NT2/D1 (cell line): ENCODE results near the gene NCAM2.

Source experiments
- DNase-seq: peaks from one replicate; pipeline ENCODE4 v3.0.0-alpha.2; 2011; ENCODE audit warnings: low read depth, low spot score
- H3K27me3 ChIP-seq: 2 replicates; pipeline ENCODE4 v1.6.0; 2011; ENCODE audit warnings: mild to moderate bottlenecking; ENCODE audit not compliant: insufficient read length, insufficient read depth
- H3K36me3 ChIP-seq: 2 replicates; pipeline ENCODE4 v1.6.1; 2011; ENCODE audit warnings: mild to moderate bottlenecking, low read length, mixed read lengths; ENCODE audit not compliant: insufficient read depth, insufficient read length
- H3K4me1 ChIP-seq: 2 replicates; pipeline ENCODE4 v1.5.1; 2011; ENCODE audit not compliant: insufficient read depth, insufficient read length
- H3K4me3 ChIP-seq: 2 replicates; pipeline ENCODE4 v1.5.1; 2011; ENCODE audit warnings: low read depth; ENCODE audit not compliant: insufficient read length
- H3K9ac ChIP-seq: 2 replicates; pipeline ENCODE4 v1.6.0; 2011; ENCODE audit warnings: low read depth; ENCODE audit not compliant: insufficient read length
- H3K9me3 ChIP-seq: 2 replicates; pipeline ENCODE4 v1.5.1; 2011; ENCODE audit warnings: mild to moderate bottlenecking, low read length; ENCODE audit not compliant: insufficient read depth
- SUZ12 ChIP-seq: IDR thresholded peaks from 2 replicates; pipeline ENCODE4 v1.6.1; 2011; ENCODE audit not compliant: insufficient read length, insufficient read depth; ENCODE audit errors: extremely low read depth
- YY1 ChIP-seq: IDR thresholded peaks from 2 replicates; pipeline ENCODE4 v1.6.1; 2011; ENCODE audit not compliant: insufficient read length, insufficient read depth
- ZNF274 ChIP-seq: IDR thresholded peaks from 2 replicates; pipeline ENCODE4 v1.6.1; 2011; ENCODE audit warnings: mild to moderate bottlenecking, low read depth, low read length

NCAM2 gene

DNA sequence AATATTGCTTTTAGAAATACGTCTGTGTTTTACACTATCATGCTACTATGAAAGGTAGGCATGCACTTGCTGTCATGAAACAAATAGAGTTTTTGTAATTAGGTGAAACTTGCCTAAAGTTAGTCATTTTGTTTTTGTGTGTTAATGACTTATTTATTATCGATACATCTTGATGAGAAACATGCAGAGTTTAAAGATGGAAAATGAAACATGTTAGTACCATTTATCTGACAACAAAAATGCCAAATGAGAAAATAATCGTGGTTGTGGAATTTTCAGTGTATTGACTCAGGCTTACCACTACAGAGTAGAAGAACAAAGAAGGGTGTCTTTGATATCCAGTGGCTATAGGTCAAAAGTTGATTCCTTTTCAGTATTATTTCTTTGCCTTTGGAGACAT is 105.5 kb downstream of the NCAM2 start:
- DNase-seq: no peak
- no peak for TF ChIP-seq YY1
- no peak for TF ChIP-seq ZNF274
- TF ChIP-seq SUZ12: no peak

DNA sequence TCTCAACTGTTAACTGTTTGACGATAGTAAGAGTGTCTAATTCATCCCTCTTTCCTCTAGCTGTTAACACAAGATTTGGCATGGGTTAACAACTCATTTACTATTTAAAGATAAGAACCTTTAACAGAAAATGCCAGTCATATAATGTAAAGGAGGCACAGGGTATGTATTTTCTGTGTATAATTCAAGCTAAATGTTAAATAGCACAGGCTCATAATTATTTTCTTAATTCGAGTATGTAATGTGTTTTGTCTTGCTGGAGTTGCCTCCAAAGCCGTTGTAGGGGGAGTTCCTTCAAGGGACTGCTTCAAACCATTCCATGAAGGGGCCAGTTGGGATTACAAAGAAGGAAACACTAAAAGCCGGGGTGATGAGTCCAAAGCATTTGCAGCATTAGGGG is 111.5 kb downstream of the NCAM2 start:
- Histone ChIP-seq H3K9ac (no peak overlapping the region), H3K4me1 (no peaks in the 10 kb centered on the region), H3K36me3 (no peaks in the 10 kb centered on the region), H3K9me3 (no peaks in the 10 kb centered on the region), H3K27me3 (no peaks in the 10 kb centered on the region), H3K4me3 (no peak overlapping the region)
- TF ChIP-seq YY1 (no peak), SUZ12 (no peak), ZNF274 (no peak)
- no peak for DNase-seq

More for the DNA sequence above, 105.5 kb downstream of the NCAM2 start:
- no peaks in the 10 kb centered on the region for H3K36me3 ChIP-seq
- H3K9ac ChIP-seq: no peak overlapping the region
- H3K4me3 ChIP-seq: no peak overlapping the region
- no peaks in the 10 kb centered on the region for H3K9me3 ChIP-seq
- no peaks in the 10 kb centered on the region for H3K27me3 ChIP-seq
- H3K4me1 ChIP-seq: no peaks in the 10 kb centered on the region

DNA sequence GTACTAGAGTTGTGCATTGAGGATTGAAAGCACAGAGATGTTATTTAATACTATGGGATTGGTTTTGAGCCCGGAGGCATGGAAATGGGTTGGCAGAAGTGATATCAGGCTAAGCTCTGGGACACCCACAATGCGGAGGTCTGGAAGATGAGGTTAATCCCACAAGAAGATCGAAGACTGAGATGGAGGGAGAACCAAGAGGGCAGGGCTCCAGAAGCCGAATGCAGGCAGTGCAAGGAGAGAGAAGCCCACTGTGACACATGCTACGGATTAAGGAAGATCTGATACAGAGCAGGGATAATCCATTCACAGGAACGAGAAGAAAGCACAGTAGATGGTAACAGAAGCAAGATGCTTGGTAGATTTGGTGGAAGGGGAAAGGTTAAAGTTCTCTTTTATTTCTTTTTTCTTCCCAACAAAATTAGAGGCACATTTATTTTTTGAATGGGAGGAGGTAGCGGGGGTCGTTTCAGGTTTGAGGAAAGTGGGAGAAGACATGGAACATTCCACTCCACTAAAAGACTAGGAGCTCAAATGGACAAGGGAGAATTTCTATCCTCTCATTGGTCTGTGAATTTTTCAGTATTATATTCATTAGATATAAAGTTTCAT is 113.2 kb downstream of the NCAM2 start:
- Histone ChIP-seq H3K27me3 (no peaks in the 10 kb centered on the region), H3K9me3 (no peaks in the 10 kb centered on the region), H3K4me3 (no peak overlapping the region), H3K4me1 (no peaks in the 10 kb centered on the region), H3K9ac (no peak overlapping the region), H3K36me3 (no peaks in the 10 kb centered on the region)
- TF ChIP-seq YY1: no peak
- no peak for TF ChIP-seq ZNF274
- TF ChIP-seq SUZ12: no peak
- DNase-seq: no peak

DNA sequence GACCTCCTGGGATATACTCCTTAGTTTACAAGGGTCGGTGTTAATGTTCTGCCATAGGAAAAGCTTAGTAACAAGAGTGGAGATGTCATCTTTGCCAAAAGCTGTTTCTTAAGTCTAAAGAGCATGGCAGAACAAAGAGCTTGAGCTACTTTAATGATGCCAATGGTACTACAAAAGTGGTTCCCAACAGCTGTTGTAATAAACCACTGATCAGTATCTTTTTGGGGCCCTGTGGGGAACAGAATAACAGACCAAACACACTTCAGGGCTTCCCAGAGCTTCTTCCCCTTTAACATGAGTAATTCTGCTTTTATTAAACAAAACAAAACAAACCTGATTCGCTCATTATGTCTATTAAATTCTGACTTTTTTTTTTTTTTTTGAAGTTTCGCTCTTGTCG is 116.3 kb downstream of the NCAM2 start:
- Histone ChIP-seq H3K27me3 (no peaks in the 10 kb centered on the region), H3K4me1 (no peaks in the 10 kb centered on the region), H3K36me3 (no peaks in the 10 kb centered on the region), H3K9ac (no peak overlapping the region), H3K9me3 (no peaks in the 10 kb centered on the region), H3K4me3 (no peak overlapping the region)
- DNase-seq: no peak
- TF ChIP-seq ZNF274: no peak
- no peak for TF ChIP-seq YY1
- TF ChIP-seq SUZ12: no peak

DNA sequence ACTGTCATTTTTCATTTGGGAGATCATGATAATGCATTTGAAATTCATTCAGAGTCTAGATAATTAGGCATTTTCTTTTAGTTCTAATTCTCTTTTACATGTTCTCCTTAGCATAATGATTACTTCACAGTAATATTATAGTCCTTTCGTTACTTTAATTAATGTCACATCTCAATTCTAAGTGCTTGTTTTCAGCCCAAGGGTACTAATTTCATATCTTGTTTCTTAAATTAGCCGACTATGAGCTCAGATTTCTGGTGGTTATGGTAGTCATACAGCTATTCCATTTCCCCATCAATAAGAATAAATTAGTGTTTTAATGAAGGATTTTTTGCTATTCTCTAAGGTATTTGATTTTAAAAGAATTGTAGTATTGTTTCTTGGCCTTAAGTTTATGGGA is 120.9 kb downstream of the NCAM2 start:
- no peaks in the 10 kb centered on the region for H3K36me3 ChIP-seq
- H3K9me3 ChIP-seq: no peaks in the 10 kb centered on the region
- H3K4me3 ChIP-seq: no peak overlapping the region
- no peak for DNase-seq
- TF ChIP-seq ZNF274: no peak
- no peak for TF ChIP-seq YY1
- TF ChIP-seq SUZ12: no peak
- H3K27me3 ChIP-seq: no peaks in the 10 kb centered on the region
- H3K9ac ChIP-seq: no peak overlapping the region
- no peaks in the 10 kb centered on the region for H3K4me1 ChIP-seq

DNA sequence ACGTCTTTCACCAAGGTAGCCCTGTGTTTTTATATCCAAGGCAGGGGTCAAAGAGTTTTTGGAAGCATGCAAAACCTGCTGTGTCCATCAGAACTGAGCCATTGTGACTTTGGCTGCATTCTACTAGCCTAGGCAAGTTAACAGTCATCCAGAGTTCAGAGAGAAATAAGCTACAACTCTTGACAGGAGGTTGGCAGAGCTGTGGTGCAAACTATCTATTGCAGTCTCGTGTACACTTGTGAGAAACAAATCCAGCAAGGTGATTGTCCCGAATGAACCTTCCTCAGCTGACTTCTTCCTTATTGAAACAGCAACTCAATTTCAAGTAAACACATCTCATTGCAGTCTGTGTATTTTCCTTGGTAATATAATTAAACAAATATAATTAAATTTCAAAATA is 124.5 kb downstream of the NCAM2 start:
- Histone ChIP-seq H3K27me3 (no peaks in the 10 kb centered on the region), H3K9ac (no peak overlapping the region), H3K4me1 (no peaks in the 10 kb centered on the region), H3K4me3 (no peak overlapping the region), H3K9me3 (no peaks in the 10 kb centered on the region), H3K36me3 (no peaks in the 10 kb centered on the region)
- no peak for DNase-seq
- TF ChIP-seq YY1 (no peak), ZNF274 (no peak), SUZ12 (no peak)

DNA sequence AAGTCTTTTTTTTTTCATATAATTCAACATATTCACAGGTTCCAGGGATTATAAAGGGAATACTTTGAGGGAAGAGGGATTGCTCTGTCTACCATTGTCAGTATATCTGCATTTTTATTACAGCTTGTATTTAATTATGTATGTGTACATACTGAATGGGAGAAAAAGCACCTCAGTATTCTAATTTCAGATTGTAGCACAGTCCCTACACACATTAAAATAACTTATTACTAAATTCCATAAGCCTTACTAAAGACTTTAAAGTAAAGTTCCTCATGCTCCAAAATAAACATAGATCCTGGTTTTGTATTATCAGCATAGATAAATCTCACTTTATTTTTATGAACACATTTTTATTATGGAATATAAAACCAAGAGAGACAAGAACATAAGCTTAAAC is 134.2 kb downstream of the NCAM2 start:
- DNase-seq: no peak

DNA sequence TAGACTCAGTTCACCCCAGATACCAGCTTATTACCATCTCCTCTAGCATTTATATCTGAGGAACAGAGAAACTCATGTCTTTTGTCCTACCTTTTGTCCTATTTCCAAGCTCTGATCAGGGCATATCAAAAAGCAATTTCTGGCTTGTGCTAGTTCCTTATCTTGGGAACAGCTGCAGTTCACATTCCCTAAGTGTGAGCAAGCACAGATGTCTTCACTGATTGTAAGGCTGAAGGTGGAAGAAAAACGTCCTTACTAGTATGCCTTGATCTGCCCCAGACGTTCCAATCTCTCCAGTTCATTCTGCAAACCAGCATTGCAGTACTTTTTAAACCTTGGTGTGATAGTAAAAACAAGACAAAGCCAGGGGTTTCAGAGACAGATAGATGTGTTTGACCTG is 139.8 kb downstream of the NCAM2 start:
- H3K9ac ChIP-seq: no peak overlapping the region
- H3K4me3 ChIP-seq: no peak overlapping the region
- TF ChIP-seq ZNF274: no peak
- no peak for TF ChIP-seq SUZ12
- TF ChIP-seq YY1: no peak
- no peaks in the 10 kb centered on the region for H3K9me3 ChIP-seq
- no peaks in the 10 kb centered on the region for H3K36me3 ChIP-seq
- no peak for DNase-seq
- H3K27me3 ChIP-seq: no peaks in the 10 kb centered on the region
- H3K4me1 ChIP-seq: no peaks in the 10 kb centered on the region

More for the DNA sequence above, 134.2 kb downstream of the NCAM2 start:
- no peak for TF ChIP-seq ZNF274
- no peak for TF ChIP-seq YY1
- TF ChIP-seq SUZ12: no peak
- Histone ChIP-seq H3K36me3 (no peaks in the 10 kb centered on the region), H3K27me3 (no peaks in the 10 kb centered on the region), H3K9ac (no peak overlapping the region), H3K9me3 (no peaks in the 10 kb centered on the region), H3K4me1 (no peaks in the 10 kb centered on the region), H3K4me3 (no peak overlapping the region)
